HepG2 (cell line): ENCODE measurements around the gene CABLES2. TPM values are rescaled to one million over a fixed set of nuclear protein-coding genes. Genes with fewer than 3 reads are reported as not detected.

Source experiments
- CAMTA2 ChIP-seq: sonication (generic); formaldehyde crosslinking; IDR thresholded peaks from 2 replicates; pipeline ENCODE4 v1.4.0; 2020; ENCODE audit warnings: mild to moderate bottlenecking, missing genetic modification reagents, borderline replicate concordance
- CENPX ChIP-seq: sonication (generic); formaldehyde crosslinking; IDR thresholded peaks from 2 replicates; pipeline ENCODE4 v1.9.0; 2021; ENCODE audit warnings: mild to moderate bottlenecking, missing genetic modification reagents, moderate library complexity
- GATA4 ChIP-seq: sonication (generic); IDR thresholded peaks from 2 replicates; pipeline ENCODE4 v1.6.1; 2016; ENCODE audit warnings: antibody characterized with exemption, low read depth, borderline replicate concordance
- GLI4 ChIP-seq: sonication (generic); formaldehyde crosslinking; IDR thresholded peaks from 2 replicates; pipeline ENCODE4 v1.5.1; 2020; ENCODE audit warnings: missing genetic modification reagents, mild to moderate bottlenecking, moderate library complexity, borderline replicate concordance
- HNF1B ChIP-seq: sonication (generic); formaldehyde crosslinking; IDR thresholded peaks from 2 replicates; pipeline ENCODE4 v1.5.1; 2020; ENCODE audit warnings: mild to moderate bottlenecking, moderate library complexity, missing genetic modification reagents
- IRF9 ChIP-seq: sonication (generic); formaldehyde crosslinking; IDR thresholded peaks from 2 replicates; pipeline ENCODE4 v1.8.0; 2022; ENCODE audit warnings: missing genetic modification reagents, mild to moderate bottlenecking, borderline replicate concordance
- ISL2 ChIP-seq: sonication (generic); formaldehyde crosslinking; IDR thresholded peaks from 2 replicates; pipeline ENCODE4 v1.5.0; 2020; ENCODE audit warnings: missing genetic modification reagents
- JUN ChIP-seq: sonication (generic); formaldehyde crosslinking; IDR thresholded peaks from 2 replicates; pipeline ENCODE4 v1.4.0; 2020; ENCODE audit warnings: mild to moderate bottlenecking, missing genetic modification reagents
- LCORL ChIP-seq, 2 experiments: fragments of 450-650 bp in 1 of 2; sonication (generic) in 1 of 2; formaldehyde crosslinking in 1 of 2; IDR thresholded peaks; 2 replicates each; pipeline versions ENCODE4 v1.5.0 to v1.6.1; 2017 to 2020; ENCODE audit warnings: antibody characterized with exemption in 1 of 2, missing genetic modification reagents in 1 of 2
- NR2F6 ChIP-seq, 2 experiments: IDR thresholded peaks; 2 replicates each; pipeline ENCODE4 v1.6.1; 2016; ENCODE audit warnings: antibody characterized with exemption in 1 of 2, mild to moderate bottlenecking in 1 of 2
- RBM22 ChIP-seq: fragments of 200-400 bp; formaldehyde crosslinking; optimal IDR thresholded peaks from 2 replicates; pipeline ENCODE3; 2017; ENCODE audit warnings: mild to moderate bottlenecking, low read length, moderate library complexity
- RNF219 ChIP-seq: sonication (generic); formaldehyde crosslinking; IDR thresholded peaks from 2 replicates; pipeline ENCODE4 v1.5.0; 2020; ENCODE audit warnings: mild to moderate bottlenecking, missing genetic modification reagents
- SETDB1 ChIP-seq: sonication (generic); formaldehyde crosslinking; IDR thresholded peaks from 2 replicates; pipeline ENCODE4 v1.5.1; 2020; ENCODE audit warnings: missing genetic modification reagents, mild to moderate bottlenecking, borderline replicate concordance
- SIX4 ChIP-seq: sonication (generic); formaldehyde crosslinking; IDR thresholded peaks from 2 replicates; pipeline ENCODE4 v1.4.0; 2020; ENCODE audit warnings: missing genetic modification reagents
- SMAD1 ChIP-seq: sonication (generic); formaldehyde crosslinking; IDR thresholded peaks from 2 replicates; pipeline ENCODE4 v1.4.0; 2020; ENCODE audit warnings: missing genetic modification reagents, low read depth, mild to moderate bottlenecking, borderline replicate concordance
- SOX5 ChIP-seq: IDR thresholded peaks from 2 replicates; pipeline ENCODE4 v1.6.1; 2016; ENCODE audit warnings: borderline replicate concordance
- TEF ChIP-seq: sonication (generic); formaldehyde crosslinking; IDR thresholded peaks from 2 replicates; pipeline ENCODE4 v1.5.0; 2020; ENCODE audit warnings: missing genetic modification reagents
- ZBTB39 ChIP-seq: sonication (generic); formaldehyde crosslinking; IDR thresholded peaks from 2 replicates; pipeline ENCODE4 v1.5.0; 2020; ENCODE audit warnings: missing genetic modification reagents
- ZBTB7A ChIP-seq: sonication (generic); formaldehyde crosslinking; IDR thresholded peaks from 2 replicates; pipeline ENCODE4 v1.8.0; 2022; ENCODE audit warnings: mild to moderate bottlenecking, missing genetic modification reagents
- ZNF335 ChIP-seq: sonication (generic); formaldehyde crosslinking; IDR thresholded peaks from 2 replicates; pipeline ENCODE4 v1.4.0; 2020; ENCODE audit warnings: missing genetic modification reagents
- ZNF660 ChIP-seq: sonication (generic); formaldehyde crosslinking; IDR thresholded peaks from 2 replicates; pipeline ENCODE4 v1.5.1; 2020; ENCODE audit warnings: mild to moderate bottlenecking, low read depth, missing genetic modification reagents, borderline replicate concordance
- polyA plus RNA-seq, 8 experiments: library from polyadenylated mRNA; depleted of rRNA in 3 of 8; stranded (reverse) in 7 of 8; unstranded in 1 of 8; fragments of >200 nt; fragmentation: Illumina TruSeq in 4 of 8; extraction: Trizol in 4 of 8; gene quantifications; 2 replicates each; pipeline versions ENCODE4 v1.2.1 to v1.2.3, GENCODE V29; 2011 to 2016; ENCODE audit warnings: low read depth in 4 of 8, missing spikeins in 1 of 8, mixed read lengths in 1 of 8; ENCODE audit not compliant: insufficient read depth in 1 of 8
- total RNA-seq, 5 experiments: library from RNA; depleted of rRNA; stranded (reverse); fragments of >200 nt; fragmentation: Illumina TruSeq; extraction: Trizol; gene quantifications; 2 replicates each; pipeline ENCODE4 v1.2.3, GENCODE V29; 2016; ENCODE audit warnings: low read depth in 1 of 5

CABLES2 gene
- total and polyA plus RNA-seq, 2 of the 13 experiments (the other 11 are each of a cell fraction or from before 2014, with no cell fraction given): 5.2 to 9.7 TPM

- no peak for TF ChIP-seq TEF (CRISPR knock-in tag)
- TF ChIP-seq CENPX (CRISPR knock-in tag): no peak
- no peak for TF ChIP-seq ZNF660 (CRISPR knock-in tag)
- TF ChIP-seq ZBTB39 (CRISPR knock-in tag): no peak
- TF ChIP-seq RBM22: no peak
- TF ChIP-seq IRF9: 0 out of 2 replicates have a peak, but pooled peaks have one; percentile 60
- no peak for TF ChIP-seq ZNF335
- TF ChIP-seq GATA4: 0 out of 2 replicates have a peak, but pooled peaks have one; percentile 44
- TF ChIP-seq HNF1B (CRISPR knock-in tag): peak; percentile 79; the same call in 1 of the 2 replicates
- TF ChIP-seq ZBTB7A (CRISPR knock-in tag): peak; percentile 74
- TF ChIP-seq SOX5: peak; percentile 25; the same call in 1 of the 2 replicates
- 0 out of 2 replicates have a peak, but pooled peaks have one; percentile 30 for TF ChIP-seq ISL2 (CRISPR knock-in tag)
- peak; percentile 91; the same call in 1 of the 2 replicates for TF ChIP-seq GLI4 (CRISPR knock-in tag)
- peak; percentile 66 for TF ChIP-seq NR2F6 (IDR thresholded peaks at IDR 0.05)
- TF ChIP-seq NR2F6 (CRISPR knock-in tag; IDR thresholded peaks at IDR 0.05): peak; percentile 82
- TF ChIP-seq LCORL (IDR thresholded peaks at IDR 0.05): no peak
- peak; percentile 53; the same call in 1 of the 2 replicates for TF ChIP-seq LCORL (CRISPR knock-in tag; IDR thresholded peaks at IDR 0.05)
- TF ChIP-seq RNF219 (CRISPR knock-in tag): no peak
- TF ChIP-seq CAMTA2 (CRISPR knock-in tag): no peak; the same call in 1 of the 2 replicates
- no peak for TF ChIP-seq SMAD1
- TF ChIP-seq SETDB1 (CRISPR knock-in tag): no peak
- peak; percentile 75; the same call in 1 of the 2 replicates for TF ChIP-seq JUN (CRISPR knock-in tag)
- TF ChIP-seq SIX4 (CRISPR knock-in tag): no peak
These were observed 36.1 kb downstream of the CABLES2 start (continued) for GRCh38 chr20:62370807-62371587.
